ENCODE results near the gene TST.

Gene TST

DNA sequence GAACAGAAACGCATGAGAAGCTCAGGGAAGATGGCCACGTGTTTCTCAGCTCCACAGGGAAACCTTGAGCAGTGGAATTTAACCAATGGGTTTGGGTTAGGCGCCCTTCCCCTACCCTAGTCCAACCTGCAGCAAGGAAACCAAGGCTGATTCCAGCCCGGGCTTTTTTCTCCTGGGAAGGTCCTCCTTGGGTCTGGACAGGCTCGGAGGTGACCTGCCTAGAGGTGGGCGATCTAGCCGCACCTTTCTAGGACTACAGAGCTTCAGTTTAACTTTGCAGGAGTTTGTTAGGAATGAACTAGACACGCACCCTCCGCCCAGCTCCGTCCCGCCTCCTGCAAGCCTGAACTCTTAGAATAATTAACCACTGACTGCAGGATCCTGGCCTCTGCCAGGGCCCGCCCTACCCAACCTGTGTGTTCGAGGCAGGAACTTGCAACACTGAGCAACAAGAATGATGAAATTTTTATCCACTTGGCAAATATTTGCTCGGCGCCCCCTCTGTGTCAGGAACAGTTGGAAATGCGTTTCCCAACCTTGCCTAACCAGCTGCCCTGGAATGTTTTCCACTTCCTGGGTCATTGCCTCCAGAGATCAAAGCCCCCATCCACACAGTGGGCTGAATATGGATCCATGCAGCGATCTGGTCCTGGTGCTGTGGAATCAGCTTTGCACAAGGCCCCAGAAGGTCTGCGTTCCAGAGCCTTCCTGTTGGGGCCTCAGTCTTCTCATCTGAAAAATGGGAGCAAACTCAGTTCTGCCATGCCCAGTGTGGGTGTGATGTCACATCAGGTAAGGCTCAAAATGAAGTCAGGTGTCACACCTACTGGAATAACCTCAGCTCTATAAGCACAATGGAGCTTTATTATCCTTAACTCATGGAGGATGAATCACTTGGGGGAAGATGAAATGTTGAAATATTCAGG, 13.6 kb upstream of the TST start:
- DNase-seq (ENCODE audit: insufficient read length, low spot score): no peak
- FAIRE-seq: no peak

DNA sequence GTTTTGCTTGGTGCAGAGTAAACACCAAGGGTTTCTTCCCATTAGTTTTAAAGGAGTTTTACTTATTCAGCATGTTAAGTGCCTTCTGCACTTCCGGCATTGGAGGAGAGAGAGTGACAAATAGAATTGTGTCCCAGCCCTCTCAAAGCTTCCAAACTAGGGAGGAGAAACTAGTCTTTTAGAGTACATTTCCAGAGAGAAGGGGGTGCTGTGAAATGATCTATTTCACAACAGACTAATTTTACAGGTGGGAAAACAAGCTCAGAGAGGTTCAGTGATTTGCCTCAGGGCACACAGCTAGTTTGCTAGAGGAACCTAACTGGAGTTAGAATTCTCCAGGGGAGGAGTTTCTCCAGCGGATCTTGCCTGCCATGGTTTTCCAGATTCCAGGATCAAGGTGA, 12.9 kb upstream of the TST start:
- no peak for FAIRE-seq
- no peak for DNase-seq (ENCODE audit: insufficient read length, low spot score)

DNA sequence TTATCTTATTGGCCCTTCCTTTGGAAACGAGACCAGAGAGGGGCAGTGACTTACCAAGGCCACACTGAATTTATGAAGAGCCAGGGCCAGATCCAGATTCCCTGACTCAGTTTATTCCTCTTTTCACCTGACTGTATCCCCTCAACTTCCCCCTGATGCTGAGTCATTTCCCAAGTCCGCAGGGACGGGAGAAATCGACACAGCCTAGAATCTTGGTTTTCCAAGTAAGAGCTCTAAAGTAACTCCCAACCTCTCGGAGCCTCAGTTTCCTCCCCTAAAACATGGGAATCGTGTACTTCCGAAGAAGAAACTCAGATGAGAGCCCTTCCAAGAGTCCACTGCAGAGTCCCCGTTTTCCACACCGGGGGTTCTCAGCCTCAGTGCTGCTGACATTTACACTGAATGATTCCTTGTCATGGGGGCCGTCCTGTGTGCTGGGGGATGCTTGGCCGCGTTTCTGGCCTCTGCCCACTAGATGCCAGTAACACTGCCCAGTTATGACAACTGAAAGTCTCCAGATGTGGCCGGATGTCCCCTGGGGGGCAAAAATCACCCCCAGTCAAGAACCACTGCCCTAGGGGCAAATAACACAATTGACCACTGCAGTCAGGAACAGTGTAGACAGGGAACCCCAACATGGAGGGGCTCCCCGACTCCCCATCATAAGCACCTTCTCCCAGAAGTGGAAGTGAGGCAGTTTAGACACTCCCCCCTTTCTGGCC, 11.5 kb upstream of the TST start:
- DNase-seq (ENCODE audit: insufficient read length, low spot score) (no peak), FAIRE-seq (no peak)

DNA sequence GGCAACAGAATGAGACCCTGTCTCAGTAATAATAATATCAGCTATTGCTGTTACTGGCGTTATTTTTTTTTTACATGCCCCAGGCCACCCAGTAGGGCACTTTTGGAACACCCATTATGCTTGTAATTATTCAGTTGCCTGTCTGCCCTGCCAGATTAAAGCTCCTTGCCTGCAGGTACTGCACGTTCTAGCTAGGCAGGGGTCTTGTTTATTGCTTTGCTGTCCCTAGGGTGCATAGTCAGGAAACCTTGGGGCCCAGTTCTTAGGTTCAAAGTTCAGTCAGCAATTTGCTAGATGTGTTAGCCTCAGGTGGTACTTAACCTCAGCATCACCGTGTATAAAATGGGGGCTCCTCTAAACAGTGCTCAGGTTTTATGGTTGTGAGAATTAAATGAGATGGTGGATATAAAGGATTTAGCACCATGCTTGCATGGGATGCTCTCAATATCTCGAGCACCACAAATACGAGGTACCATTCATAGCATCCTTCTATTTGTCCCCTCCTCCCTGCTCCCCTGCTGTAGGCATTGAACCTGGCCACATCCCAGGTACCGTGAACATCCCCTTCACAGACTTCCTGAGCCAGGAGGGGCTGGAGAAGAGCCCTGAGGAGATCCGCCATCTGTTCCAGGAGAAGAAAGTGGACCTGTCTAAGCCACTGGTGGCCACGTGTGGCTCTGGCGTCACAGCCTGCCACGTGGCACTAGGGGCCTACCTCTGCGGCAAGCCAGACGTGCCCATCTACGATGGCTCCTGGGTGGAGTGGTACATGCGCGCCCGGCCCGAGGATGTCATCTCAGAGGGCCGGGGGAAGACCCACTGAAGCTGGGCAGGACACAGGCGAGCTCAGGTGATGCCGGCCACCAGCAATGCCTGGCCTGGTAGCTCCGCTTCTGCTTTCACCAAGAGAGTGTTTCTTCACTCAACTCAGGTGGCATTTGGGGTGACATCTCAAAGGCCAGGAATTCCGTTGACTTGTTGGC, 9.7 kb upstream of the TST start:
- no peak for FAIRE-seq
- DNase-seq (ENCODE audit: insufficient read length, low spot score): no peak

DNA sequence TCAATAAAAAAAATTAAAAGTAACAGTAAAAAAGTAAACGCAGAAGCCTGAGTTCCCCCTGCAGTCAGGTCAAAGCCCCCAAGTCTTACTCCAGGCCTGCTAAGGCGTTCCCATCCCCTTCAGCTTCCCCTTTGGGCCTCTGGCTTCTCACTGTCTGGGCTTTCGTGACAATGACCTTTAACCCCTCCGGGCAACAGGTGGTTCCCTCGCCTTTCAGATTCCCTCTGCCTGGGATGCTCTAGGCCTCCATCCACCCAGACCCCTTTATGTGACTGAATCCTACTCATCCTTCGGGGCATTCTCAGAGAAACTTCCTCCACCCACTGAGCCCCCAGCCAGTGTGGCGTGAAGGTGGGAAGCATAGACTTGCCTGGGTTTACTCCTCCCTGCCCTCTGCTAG, 8.3 kb upstream of the TST start:
- DNase-seq (ENCODE audit: insufficient read length, low spot score) (no peak), FAIRE-seq (no peak)

DNA sequence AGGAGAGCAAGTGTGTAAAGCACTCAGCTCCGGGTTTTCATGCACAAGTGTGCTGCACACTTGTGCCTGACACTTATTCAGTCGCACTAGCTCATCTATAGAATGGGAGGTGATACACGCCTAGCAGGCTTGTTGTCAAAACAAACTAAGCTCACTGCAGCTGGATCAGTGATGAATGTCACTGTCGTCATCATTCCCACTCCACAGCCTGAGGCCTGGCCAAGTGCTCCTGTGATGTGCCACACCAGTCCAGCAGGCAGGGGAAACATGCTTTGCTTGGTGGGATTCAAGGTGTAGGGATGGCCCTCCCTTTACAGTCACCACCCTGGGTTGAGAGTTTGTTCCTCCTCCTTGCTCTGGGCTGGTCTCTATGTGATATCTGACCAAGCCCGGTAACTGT, 7.1 kb upstream of the TST start:
- DNase-seq (ENCODE audit: insufficient read length, low spot score): no peak

DNA sequence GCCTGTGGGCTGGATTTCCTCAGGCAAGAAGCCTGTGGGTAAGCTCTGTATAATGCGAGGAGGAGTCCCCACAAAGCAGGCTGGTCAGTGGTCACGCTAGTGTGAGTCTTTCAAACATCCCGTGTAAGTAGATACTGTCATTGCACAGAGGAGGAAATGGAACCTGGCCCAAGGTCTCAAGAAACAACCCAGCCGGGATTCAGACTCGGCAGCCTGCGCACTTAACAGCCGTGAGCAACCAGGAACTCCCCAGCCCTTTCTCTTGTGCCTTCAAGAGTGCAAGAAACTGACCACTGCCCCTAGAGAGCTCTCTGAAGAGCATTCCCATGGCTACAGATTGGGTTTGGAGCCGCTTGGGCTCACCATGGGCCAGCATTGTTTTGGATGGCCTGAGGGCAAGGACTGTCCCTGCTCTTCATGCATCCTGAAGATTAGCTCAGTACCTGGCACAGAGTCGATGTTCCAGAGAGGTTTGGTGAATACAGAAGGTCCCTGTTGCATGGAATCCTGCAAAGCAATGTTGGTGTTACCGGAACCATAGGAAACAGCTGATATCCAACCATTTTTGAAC, 6.3 kb upstream of the TST start:
- no peak for DNase-seq (ENCODE audit: insufficient read length, low spot score)
- no peak for FAIRE-seq

More for the DNA sequence above, 7.1 kb upstream of the TST start:
- no peak for FAIRE-seq

DNA sequence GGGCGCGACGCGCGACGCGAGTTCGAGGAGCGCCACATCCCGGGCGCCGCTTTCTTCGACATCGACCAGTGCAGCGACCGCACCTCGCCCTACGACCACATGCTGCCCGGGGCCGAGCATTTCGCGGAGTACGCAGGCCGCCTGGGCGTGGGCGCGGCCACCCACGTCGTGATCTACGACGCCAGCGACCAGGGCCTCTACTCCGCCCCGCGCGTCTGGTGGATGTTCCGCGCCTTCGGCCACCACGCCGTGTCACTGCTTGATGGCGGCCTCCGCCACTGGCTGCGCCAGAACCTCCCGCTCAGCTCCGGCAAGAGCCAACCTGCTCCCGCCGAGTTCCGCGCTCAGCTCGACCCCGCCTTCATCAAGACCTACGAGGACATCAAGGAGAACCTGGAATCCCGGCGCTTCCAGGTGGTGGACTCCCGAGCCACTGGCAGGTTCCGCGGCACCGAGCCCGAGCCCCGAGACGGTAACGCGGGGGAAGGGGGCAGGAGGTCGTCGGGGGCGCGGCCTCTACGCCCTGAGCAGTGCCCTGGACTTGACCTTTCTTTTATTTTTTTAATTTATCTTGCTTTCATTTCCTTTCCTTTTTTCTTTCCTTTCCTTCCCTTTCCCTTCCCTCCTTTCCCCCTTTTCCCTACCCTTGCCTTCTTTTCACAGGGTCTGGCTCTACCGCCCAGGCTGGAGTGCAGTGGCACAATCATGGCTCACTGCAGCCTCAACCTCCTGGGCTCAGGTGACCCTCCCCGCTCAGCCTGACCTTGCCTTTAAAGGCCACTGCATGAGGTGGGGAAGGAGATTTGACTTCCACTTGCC, 5.3 kb upstream of the TST start:
- DNase-seq (ENCODE audit: insufficient read length, low spot score): no peak
- no peak for FAIRE-seq

DNA sequence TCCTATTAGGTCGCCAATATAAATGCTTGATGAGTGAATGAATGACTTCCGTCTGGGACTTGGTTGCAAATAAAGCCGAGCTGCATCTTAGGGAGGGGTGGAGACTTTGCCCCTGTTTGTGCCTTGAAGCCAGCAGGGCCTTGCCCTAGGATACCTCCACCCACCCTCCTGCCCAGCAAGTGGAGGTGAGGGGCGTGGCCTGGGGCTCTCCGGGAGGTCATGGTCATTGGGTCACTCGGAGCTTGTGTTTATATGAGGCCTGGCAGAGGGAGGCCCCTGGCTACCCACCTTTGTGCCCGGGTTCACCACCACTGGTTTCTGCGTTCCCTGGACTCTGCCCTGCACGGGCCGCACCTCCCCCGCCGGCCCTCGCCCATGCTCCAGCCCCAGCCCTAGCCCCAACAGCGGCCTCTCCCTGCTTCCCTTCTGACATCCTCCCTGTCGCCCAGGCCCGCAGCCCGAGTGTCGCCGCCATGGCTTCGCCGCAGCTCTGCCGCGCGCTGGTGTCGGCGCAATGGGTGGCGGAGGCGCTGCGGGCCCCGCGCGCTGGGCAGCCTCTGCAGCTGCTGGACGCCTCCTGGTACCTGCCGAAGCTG, 4.6 kb upstream of the TST start:
- DNase-seq (ENCODE audit: insufficient read length, low spot score): no peak
- FAIRE-seq: no peak

DNA sequence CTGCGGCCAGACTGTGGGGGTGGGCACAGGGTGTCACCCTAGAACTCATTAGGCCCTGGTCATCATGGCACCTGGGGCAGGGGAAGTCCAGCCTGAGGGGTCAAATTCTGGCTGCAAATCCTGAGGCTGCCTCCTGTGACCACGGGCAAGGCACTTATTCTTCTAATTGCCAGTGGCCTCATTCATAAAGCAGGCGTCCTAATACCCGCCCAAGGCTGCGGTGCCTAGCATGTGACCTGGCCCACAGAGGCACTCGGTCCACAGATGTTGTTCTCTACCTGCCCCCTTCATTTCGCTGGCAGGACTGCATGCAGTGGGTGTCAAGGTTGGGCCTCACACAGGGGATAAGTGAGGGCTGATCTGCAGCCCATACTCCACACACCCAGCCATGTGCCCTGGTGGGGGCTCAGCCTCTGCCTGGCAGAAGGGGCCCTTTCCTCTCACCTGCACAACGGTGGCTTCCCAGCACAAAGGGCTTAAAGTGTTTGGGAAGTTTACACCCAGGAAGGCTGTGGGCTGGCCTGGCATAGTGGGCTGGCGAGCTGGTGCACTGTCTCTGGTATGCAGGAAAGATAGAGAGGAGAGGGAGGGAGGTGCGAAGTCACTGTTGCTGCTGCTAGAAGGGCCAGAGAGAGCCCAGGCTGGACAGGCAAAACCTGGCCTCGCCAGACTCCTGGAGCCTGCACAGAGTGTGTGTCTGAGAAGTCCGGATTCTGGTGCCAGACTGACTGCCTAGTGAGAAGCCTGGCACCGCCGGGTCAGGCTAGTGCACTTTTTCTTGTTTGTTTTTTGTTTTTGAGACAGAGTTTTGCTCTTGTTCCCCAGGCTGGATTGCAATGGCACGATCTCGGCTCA, 3.5 kb upstream of the TST start:
- no peak for DNase-seq (ENCODE audit: insufficient read length, low spot score)
- no peak for FAIRE-seq

DNA sequence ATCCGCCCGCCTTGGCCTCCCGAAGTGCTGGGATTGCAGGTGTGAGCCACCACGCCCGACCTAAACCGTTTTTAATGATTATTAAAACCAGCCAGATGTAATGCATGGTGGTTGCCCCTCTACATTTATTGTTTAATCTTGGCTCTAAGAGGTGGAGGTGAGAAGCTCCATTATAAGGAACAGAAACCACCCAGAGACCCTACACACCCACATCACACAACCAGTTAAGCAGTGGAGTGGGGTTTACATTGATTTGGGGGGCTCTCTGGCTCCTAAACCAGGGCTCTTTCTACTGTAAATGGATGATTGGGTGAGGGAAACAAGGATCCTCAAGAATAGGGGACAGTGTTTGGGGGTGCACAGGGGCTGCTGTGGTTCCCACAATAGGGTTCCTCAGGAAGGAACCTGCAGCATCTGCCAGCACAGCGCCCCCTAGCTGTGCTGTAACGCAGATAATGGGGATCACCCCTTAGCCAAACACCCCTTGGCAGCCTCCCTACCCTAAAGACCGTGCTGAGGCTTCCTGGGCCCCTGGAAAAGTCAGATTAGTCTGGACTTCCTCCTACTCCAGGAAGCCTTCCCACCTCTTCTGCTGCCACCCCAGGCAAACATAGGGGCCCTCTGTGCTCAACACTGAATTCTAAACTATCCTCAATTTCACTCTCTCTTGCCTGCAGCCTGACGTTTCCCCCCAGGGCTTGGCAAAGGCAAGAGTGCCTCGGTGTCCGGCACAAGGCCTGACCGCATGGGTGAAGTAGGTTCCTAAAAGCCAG, 2.6 kb upstream of the TST start:
- DNase-seq (ENCODE audit: insufficient read length, low spot score) (peak; percentile 93), FAIRE-seq (peak; percentile 75)

DNA sequence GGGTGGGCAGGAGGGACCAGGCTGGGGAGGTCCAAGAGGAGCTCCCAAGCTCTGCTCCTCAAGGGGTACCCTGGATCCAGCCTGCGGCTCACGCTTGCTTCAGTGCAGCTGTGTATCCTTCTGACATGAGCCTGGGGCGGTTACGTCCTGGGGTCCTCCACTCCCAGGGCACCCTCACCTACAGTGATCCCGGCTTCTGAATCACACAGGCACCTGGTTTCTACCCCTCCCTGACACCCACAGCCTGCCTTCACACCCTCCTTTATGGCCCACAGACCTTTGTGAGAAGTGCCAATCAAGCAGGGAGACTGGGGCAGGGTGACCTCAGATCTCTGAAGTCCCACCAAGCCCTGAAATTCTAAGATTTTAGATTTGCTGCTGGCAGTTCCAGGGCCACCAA, 1.8 kb upstream of the TST start:
- FAIRE-seq: no peak

DNA sequence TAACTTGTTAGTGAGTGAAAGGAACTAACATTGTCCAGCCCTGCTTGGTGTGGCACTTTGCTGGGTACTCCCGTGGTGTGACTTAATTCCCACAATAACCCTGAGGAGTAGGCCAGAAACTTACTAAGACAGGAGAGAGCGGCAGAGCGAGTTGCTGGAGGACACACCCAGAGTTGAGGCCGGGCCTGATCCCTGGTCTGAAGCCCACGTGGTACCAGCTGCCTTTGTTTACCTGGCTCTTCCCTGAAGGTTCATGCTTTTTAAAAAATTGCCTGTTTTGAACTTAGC, 889 bp upstream of the TST start:
- peak; percentile 79 for FAIRE-seq

More for the DNA sequence above, 1.8 kb upstream of the TST start:
- no peak for DNase-seq (ENCODE audit: insufficient read length, low spot score)

DNA sequence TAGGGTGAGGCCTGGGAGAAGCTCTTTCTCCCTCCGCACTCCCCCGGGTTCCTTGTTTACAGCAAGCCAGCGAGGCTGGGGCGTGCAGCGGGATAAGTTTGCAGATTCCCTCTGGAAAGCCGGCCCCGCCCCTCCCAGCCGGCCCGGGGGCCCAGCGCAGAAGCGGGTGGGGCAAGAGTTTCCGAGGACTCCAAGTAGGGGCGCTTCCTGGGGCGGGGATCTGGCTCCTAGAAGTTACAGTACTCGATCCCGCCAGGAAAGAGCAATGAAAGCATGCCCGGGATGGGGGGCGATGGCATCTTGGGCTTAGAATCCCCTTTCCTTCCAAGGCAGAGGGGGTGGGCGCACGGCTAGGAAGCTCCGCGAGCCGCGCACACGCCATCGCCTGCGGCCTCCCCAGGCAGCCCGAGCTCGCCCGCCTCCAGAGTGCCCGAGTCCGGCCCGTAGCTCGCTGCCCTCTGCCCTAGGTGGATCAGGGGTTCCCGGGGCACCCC, 385 bp downstream of the TST start:
- FAIRE-seq: no peak
- no peak for DNase-seq (ENCODE audit: insufficient read length, low spot score)

More for the DNA sequence above, 889 bp upstream of the TST start:
- no peak for DNase-seq (ENCODE audit: insufficient read length, low spot score)

DNA sequence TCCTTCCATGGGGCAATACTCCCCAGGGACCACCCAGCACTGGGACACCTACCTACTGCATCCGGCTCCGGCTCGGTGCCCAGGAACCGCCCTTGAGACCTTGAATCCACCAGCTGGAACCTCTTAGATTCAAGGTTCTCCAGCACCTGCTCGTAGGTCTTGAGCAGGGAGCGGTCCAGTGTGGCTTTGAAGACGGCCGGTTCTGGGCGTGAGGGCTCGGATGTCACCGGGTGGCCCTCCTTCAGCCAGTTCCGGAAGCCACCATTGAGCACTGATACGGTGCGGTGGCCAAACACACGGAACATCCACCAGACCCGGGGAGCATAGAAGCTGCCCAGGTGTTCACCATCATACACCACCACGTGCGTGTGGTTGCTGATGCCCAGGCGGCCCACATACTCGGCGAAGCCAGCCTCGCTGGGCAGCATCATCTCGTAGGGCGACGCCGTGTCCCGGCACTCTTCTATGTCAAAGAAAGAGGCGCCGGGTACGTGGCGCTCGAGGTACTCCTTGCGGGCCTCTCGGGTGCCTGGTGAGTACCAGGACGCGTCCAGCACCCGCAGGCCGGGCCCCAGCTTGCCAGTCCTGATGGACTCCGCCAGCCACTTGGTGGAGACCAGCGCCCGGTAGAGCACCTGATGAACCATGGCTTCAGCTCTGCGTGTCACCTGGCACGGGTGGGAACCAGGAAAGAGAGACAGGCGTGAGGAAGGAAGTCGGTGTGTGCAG, 997 bp downstream of the TST start:
- DNase-seq (ENCODE audit: insufficient read length, low spot score) (no peak), FAIRE-seq (no peak)

DNA sequence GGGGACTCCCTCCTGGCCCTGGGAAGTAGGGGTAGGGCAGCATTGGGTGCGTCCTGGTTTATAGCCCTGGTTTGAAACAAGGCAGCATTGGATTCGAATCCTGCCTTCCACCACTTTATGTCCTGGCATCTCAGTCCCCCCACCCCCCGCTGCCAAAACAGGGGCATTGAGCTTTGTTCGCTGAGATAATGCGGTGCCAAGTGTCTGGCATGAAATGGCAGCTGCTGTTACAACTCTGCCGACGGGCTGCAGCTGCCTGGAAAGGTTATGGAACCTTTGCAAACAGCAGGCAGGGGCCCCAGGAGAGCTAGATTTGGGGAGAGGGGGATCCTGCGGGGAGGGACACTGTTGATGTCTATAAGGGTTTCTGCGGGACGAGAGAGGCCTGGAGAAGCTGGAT, 1.9 kb downstream of the TST start:
- FAIRE-seq: no peak
- no peak for DNase-seq (ENCODE audit: insufficient read length, low spot score)

Measured in GM19239 (cell line).